ENCODE data around the gene IL23R. TPM values are rescaled to one million over a fixed set of nuclear protein-coding genes. Genes with fewer than 3 reads are reported as not detected.

IL23R gene
- total RNA-seq, 4 donors from 2014 or later: 1.6 TPM; not detected in 3

DNA sequence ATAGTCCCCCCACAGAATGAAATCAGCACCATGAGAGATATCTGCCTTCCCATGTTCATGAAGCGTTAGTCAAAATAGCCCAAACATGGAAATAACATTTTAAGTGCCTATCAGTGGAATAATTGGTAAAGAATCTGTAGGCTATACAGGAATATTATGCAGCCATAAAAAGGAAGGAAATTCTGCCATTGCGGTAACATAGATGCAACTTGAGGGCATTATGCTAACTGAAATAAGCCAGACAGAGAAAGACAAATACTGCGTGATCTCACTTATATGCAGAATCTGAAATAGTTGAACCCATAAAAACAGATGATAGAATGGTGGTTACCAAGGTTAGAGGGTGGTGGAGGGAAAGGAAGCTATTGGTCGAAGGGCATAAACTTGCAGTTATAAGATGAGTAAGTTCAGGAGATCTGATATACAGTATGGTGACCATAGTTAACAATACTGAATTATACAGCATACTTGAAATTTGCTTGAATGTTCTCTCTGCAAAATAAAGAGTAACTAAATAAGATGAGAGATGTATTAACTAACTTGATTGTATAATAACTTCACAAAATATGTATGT is 699 bp upstream of the IL23R start:
- H3K9me3 ChIP-seq: no peaks in the 10 kb centered on the region

GRCh38 chr1:67169496-67169895 is 3.2 kb downstream of the IL23R start:
- H3K27me3 ChIP-seq: no peaks in the 10 kb centered on the region
- H3K4me1 ChIP-seq: no peaks in the 10 kb centered on the region
- H3K27ac ChIP-seq: no peak overlapping the region
- no peak for DNase-seq
- H3K9me3 ChIP-seq: no peaks in the 10 kb centered on the region
- no peaks in the 10 kb centered on the region for H3K36me3 ChIP-seq
- TF ChIP-seq POLR2A (IDR thresholded peaks at IDR 0.05): no peak
- TF ChIP-seq, protein P1, sequence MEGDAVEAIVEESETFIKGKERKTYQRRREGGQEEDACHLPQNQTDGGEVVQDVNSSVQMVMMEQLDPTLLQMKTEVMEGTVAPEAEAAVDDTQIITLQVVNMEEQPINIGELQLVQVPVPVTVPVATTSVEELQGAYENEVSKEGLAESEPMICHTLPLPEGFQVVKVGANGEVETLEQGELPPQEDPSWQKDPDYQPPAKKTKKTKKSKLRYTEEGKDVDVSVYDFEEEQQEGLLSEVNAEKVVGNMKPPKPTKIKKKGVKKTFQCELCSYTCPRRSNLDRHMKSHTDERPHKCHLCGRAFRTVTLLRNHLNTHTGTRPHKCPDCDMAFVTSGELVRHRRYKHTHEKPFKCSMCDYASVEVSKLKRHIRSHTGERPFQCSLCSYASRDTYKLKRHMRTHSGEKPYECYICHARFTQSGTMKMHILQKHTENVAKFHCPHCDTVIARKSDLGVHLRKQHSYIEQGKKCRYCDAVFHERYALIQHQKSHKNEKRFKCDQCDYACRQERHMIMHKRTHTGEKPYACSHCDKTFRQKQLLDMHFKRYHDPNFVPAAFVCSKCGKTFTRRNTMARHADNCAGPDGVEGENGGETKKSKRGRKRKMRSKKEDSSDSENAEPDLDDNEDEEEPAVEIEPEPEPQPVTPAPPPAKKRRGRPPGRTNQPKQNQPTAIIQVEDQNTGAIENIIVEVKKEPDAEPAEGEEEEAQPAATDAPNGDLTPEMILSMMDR (IDR thresholded peaks at IDR 0.05): no peak
- H3K4me3 ChIP-seq: no peak overlapping the region

More for the DNA sequence above, 699 bp upstream of the IL23R start:
- no peak for DNase-seq
- Histone ChIP-seq H3K36me3 (no peaks in the 10 kb centered on the region), H3K4me3 (no peak overlapping the region), H3K4me1 (no peaks in the 10 kb centered on the region), H3K27ac (no peak overlapping the region), H3K27me3 (no peaks in the 10 kb centered on the region)
- no peak for TF ChIP-seq POLR2A (IDR thresholded peaks at IDR 0.05)
- TF ChIP-seq, protein P1 (IDR thresholded peaks at IDR 0.05): no peak

- no peaks in the 10 kb centered on the region for H3K27me3 ChIP-seq
- no peak overlapping the region for H3K27ac ChIP-seq
- no peaks in the 10 kb centered on the region for H3K4me1 ChIP-seq
- no peak overlapping the region for H3K4me3 ChIP-seq
- no peaks in the 10 kb centered on the region for H3K36me3 ChIP-seq
- no peaks in the 10 kb centered on the region for H3K9me3 ChIP-seq
- DNase-seq: no peak
- TF ChIP-seq, protein P1 (IDR thresholded peaks at IDR 0.05): no peak
Observed at GRCh38 chr1:67169932-67170331, 3.7 kb downstream of the IL23R start.

DNA sequence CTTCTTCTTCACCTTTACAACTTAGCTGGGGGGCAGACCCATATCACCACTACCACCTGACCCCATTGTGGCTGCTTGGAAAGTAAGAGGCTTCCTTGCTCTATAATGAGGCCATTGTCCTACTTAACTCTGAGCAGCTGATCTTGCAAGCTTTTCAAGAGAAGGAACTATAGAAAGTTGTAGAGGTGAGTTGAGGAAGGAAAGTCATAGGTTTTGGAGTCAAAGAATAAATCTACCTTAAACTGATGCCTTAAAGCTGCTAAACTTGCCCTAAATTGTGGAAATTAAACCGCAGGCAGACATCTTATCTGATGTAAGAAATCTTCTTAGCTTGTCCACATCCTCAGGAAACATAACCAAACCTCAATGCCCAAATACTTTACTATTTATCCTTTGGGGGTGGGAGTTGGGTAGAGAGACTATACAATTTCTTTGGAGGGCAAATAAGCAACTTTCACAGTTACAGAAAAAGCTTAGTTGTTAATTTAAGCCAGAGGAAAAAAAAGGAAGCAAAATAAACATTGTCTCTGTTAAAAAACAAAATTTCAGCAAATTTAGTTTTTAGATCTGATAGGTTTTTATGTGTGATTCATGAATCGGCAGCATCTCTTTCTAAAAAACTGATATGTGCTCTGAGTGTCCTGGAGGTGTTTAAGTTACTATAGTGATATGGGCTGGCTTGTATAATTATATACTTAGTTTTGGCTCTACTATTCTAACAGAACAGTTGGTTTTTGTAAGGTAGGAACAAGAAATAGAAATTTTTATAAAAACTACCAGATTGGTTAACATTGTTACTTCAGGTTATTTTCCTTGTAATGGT is 4.7 kb downstream of the IL23R start:
- no peaks in the 10 kb centered on the region for H3K27me3 ChIP-seq
- no peak for TF ChIP-seq POLR2A (IDR thresholded peaks at IDR 0.05)
- TF ChIP-seq, protein P1 (IDR thresholded peaks at IDR 0.05): no peak
- H3K27ac ChIP-seq: no peak overlapping the region
- H3K4me3 ChIP-seq: no peak overlapping the region
- H3K36me3 ChIP-seq: no peaks in the 10 kb centered on the region
- no peaks in the 10 kb centered on the region for H3K9me3 ChIP-seq
- no peaks in the 10 kb centered on the region for H3K4me1 ChIP-seq
- no peak for DNase-seq

- Histone ChIP-seq H3K9me3 (no peaks in the 10 kb centered on the region), H3K36me3 (no peaks in the 10 kb centered on the region), H3K4me1 (no peaks in the 10 kb centered on the region), H3K27me3 (no peaks in the 10 kb centered on the region), H3K4me3 (no peak overlapping the region), H3K27ac (no peak overlapping the region)
- no peak for DNase-seq
- TF ChIP-seq POLR2A (IDR thresholded peaks at IDR 0.05): no peak
- TF ChIP-seq, protein P1 (IDR thresholded peaks at IDR 0.05): no peak
Observed at GRCh38 chr1:67171574-67171955, 5.3 kb downstream of the IL23R start.
